HG03159 (cell line): ENCODE measurements around the gene XPO6.
"Not testable (repeated sequence)": the region's sequence is repeated elsewhere in the genome, so short reads cannot be mapped to it uniquely, and the experiment has no call there.

ENCODE experiments used
- ATAC-seq: cut with Tn5 transposase; IDR thresholded peaks from one replicate; pipeline ENCODE4 v1.9.1; 2021; ENCODE audit warnings: mild to moderate bottlenecking, moderate library complexity; ENCODE audit not compliant: unreplicated experiment

The XPO6 gene, protein sequence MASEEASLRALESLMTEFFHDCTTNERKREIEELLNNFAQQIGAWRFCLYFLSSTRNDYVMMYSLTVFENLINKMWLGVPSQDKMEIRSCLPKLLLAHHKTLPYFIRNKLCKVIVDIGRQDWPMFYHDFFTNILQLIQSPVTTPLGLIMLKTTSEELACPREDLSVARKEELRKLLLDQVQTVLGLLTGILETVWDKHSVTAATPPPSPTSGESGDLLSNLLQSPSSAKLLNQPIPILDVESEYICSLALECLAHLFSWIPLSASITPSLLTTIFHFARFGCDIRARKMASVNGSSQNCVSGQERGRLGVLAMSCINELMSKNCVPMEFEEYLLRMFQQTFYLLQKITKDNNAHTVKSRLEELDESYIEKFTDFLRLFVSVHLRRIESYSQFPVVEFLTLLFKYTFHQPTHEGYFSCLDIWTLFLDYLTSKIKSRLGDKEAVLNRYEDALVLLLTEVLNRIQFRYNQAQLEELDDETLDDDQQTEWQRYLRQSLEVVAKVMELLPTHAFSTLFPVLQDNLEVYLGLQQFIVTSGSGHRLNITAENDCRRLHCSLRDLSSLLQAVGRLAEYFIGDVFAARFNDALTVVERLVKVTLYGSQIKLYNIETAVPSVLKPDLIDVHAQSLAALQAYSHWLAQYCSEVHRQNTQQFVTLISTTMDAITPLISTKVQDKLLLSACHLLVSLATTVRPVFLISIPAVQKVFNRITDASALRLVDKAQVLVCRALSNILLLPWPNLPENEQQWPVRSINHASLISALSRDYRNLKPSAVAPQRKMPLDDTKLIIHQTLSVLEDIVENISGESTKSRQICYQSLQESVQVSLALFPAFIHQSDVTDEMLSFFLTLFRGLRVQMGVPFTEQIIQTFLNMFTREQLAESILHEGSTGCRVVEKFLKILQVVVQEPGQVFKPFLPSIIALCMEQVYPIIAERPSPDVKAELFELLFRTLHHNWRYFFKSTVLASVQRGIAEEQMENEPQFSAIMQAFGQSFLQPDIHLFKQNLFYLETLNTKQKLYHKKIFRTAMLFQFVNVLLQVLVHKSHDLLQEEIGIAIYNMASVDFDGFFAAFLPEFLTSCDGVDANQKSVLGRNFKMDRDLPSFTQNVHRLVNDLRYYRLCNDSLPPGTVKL

DNA sequence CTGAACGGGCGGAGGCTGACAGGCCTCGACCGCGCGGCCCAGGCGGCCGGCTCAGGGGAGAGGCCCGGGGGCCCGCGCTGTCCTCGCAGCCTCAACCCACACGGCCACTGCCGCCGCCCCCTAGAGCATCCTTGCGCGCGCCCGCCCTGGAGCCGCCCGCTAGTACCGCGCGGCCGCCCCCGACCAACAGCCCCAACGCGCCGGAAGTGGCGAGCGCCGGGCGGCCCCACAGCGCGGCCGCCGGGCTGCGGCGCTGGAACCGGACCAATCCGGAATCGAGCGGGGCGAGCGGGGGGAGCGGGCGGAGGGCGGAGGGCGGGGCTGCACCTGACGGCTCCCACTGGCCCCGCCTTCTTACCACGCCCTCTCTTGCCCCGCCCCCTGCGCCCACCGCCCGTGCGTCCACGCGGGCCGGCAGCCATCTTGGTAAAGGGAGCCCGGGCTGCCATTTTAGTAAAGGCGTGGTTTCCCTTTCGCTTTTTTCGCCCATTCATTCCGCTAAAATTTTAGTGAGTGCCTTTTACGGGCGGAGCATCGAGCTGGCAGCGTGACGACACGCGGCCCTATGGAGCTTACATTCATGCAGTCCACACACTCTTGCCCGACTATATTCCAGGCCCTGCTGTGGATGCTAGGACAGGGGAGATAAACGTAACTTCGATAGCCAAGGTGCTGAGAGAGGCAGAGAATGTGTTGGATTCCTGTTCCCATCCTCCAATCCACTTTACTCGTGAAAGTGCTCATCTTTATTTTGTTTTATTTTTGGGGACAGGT is at the start of gene XPO6:
XPO6 (minus strand) TSS at position 208 of the 774 bp plus-strand sequence. CDS start 597 bp downstream, outside the sequence.
- ATAC-seq: peak; percentile 81

DNA sequence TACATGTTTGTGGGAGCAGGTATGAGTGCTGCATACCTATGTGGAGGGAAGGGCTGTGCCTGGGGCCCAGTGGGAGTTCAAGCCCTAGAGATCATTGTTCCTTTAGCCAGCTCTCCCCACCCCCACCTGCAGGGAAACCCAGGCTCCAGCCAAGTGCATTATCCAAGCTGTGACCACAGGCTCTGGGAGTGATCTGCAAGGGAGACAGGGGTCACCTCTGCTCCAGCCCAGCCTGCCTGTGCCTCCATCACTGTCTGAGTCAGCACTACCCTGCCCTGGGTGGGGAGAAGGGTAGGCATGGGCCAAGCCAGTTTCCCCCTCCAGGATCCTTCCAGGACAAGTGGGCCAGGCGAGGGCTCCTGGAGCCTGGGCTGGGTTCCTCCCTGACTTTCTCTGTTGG is 48.4 kb upstream of the XPO6 start:
- ATAC-seq: no peak

DNA sequence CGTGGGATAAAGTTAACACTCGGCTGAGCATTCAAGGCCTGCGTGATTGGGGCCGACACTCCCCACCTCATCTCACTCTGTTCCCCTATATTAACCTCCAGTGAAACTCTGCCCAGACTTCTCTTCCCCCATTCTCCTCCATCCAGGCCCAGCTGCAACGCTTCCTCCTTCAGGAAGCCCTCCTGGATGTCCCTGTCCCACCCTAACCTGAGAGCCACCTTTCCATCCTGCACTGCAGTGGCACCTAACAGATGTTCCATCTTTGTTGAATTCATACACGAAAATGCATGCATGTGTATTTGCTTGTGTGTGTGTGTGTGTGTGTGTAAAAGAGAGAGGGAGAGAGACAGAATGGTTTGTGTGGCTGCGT is 48.0 kb upstream of the XPO6 start:
- ATAC-seq: no peak

GRCh38 chr16:28259091-28259780 is 47.5 kb upstream of the XPO6 start:
- no peak for ATAC-seq

- no peak for ATAC-seq
Observed at GRCh38 chr16:28258567-28258966, 46.8 kb upstream of the XPO6 start.

DNA sequence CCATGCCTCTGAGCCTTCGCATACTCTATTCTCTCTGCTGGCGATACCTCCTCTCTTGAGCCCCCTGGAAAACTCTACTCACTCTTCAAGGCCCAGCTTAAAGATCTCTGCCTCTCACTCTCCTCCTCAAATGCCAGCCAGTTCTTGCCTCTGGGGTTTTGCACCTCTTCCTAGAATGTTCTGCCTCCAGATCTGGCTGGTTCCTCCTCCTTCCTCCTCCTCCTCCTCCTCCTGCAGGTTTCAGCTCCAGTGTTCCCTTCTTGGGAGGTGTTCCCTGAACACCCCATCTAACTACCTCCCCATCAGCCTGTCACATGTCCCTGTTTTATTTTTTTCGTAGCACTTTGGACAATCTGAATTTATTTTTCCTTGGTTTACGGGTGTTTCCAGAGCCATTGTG is 45.5 kb upstream of the XPO6 start:
- ATAC-seq: no peak

GRCh38 chr16:28255838-28256237 is 44.1 kb upstream of the XPO6 start:
- ATAC-seq: no peak

DNA sequence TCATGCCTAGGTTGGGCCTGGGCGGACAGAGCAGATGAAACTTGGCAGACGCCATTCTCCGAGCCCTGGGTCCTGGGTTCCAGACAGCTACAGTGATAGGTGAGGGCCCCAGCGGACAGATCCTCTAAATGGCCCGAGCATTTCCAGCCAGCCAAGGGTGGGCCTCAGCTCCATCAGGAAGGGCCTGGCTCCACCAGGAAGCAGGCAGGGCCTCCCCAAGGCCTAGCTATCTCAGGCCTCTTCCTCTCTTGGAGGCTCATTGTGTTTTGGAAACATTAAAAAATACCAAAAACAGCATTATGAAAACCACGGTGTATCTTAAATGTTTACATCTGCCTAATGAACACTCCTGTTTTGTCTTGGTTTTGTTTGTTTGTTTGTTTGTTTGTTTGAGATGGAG is 42.4 kb upstream of the XPO6 start:
- no peak for ATAC-seq

DNA sequence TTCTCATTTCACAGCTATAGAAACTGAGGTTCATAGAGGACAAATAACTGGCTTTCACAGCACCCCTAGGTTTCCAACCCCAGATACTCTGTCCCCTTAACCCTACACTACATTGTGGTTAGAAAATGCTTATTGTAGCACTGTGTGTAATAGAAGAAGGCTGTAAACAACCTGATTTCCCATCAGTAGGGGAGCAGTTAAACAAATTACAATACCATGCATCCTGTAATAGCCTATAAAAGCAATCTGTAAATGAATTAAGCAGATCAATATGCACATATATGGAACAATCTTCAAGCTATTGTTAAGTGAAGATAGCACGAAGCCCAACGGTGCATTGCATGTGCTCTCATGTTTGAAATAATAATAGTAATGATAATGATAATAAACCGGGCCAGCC is 39.2 kb upstream of the XPO6 start:
- no peak for ATAC-seq

DNA sequence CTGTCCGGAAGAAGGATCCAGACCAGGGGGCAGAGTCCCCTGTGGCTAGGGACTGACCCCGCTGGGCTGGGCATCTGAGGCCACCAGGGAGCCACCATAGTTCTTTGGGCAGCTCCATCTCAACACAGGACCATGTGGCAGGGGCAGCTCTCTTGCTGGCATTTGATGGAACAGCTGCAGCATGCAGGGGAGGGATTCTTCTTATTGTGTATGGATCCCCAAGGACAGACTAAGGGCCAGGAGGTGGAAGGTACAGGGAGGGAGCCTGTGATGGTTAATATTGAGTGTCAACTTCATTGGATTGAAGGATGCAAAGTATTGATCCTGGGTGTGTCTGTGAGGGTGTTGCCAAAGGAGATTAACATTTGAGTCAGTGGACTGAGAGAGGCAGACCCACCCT is 37.7 kb upstream of the XPO6 start:
- ATAC-seq: not testable (repeated sequence)

GRCh38 chr16:28241924-28242323 is 30.2 kb upstream of the XPO6 start:
- ATAC-seq: no peak

DNA sequence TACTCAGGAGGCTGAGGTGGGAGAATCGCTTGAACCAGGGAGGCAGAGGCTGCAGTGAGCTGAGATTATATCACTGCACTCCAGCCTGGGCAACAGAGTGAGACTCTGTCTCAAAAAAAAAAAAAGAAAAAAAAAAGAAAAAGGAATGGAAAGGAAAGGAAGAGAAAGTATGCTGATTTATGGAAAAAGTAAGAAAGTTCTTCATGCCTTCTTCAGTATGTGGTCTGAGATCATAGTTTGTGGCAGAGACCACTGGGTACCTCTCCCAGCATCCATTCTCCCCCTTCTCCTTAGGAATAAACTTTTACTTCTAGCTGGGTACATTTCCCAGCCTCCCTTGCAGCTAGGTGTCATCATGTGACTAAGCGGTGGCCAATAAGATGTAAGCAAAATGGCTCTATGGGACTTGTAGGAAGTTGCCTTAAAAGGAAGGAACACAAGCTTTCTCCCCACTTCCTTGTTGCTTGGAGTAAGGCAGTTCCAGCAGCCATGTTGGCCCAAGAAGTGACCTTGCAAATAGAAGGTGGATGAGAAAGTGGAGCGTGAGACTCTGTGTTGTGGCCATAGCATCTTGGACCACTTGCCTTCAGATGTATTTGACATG is 26.1 kb upstream of the XPO6 start:
- ATAC-seq: no peak

GRCh38 chr16:28231763-28232162 is 20.0 kb upstream of the XPO6 start:
- ATAC-seq: no peak

- not testable (repeated sequence) for ATAC-seq
Observed at GRCh38 chr16:28223909-28224308, 12.1 kb upstream of the XPO6 start.

DNA sequence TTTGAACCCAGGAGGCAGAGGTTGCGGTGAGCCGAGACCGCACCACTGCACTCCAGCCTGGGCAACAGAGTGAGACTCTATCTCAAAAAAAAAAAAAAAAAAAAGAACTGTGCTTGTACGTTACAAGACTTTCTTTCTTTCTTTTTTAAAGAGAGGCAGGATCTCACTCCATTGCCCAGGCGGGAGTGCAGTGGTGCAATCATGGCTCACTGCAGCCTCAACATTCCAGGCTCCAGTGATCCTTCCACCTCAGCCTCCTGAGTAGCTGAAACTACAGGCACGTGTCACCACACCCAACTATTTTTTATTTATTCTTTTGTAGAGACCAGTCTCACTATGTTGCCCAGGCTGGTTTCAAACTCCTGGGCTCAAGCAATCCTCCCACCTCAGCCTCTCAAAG is 8.0 kb upstream of the XPO6 start:
- ATAC-seq: not testable (repeated sequence)

DNA sequence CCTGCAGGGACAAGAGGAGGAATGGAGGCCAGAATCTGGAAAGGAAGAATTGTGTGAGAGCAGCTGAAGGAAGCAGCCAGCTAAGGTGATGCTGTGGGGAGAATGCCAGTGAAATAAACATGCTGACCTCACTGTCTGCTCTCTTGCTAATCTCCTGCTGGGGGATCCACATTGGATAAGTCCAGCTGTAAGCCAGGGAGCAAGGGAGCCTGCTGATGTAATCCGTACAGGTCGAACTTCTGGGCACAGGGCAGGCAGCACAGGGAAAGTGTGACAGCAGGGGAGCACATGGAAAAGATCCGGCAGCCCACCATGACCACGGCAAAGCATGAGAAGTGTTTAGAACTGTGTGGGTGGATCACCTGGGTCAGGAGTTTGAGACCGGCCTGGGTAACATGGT is 7.5 kb upstream of the XPO6 start:
- ATAC-seq: no peak

DNA sequence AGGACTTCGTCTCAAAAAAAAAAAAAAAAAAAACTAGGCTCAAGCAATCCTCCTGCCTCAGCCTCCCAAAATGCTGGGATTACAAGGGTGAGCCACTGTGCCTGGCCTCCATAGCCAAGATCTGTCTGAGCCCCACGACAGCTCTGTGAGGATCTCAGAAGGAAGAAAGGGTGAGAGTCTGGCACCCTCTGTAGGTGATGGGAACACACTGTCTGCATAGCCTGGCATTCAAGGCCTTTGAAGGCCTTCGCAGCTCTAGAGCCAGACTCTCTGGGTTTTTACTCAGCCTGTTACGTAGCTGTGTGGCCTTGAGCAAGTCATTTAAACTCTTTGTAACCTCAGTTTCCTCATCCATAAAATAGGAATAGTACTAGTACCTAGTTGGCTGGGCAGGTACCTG is 6.3 kb upstream of the XPO6 start:
- ATAC-seq: no peak

DNA sequence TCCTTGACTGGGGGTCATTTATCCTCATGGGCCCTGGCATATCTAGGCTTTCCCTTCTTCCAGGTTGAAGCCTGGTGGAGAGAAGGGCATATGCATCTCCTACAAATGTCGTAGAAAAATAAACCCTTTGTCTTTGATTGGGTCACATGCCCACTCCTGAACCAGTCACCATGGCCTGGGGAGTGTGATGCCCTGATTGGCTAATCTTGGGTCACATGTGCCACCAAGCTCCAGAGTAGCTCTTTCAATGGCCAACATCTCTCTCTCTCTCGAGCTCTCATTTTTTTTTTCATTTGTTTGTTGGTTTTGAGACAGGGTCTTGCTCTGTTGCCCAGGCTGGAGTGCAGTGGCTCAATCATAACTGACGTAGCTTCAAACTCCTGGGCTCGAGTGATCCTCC is 5.6 kb upstream of the XPO6 start:
- ATAC-seq: no peak

GRCh38 chr16:28213396-28213795 is 1.6 kb upstream of the XPO6 start:
- no peak for ATAC-seq

DNA sequence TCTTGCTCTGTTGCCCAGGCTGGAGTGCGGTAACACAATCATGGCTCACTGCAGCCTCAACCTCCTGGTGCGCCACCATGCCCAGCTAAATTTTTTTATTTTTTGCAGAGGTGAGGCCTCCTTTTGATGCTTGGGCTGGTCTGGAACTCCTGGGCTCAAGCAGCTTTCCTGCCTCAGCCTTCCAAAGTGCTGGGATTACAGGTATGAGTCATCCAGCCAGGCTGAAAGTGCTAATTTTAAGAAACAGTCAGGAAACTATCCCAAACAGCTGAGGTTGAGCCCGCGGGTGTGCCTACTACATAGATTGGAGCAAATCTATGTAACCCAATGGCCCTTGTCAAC is 738 bp upstream of the XPO6 start:
- ATAC-seq: no peak
